Stimulated activated CD4-positive, alpha-beta T cell treated with anti-CD3 and anti-CD28 coated beads, Interleukin-1b, Interleukin-23, amount 100 ng/mL, for 48 hours (primary cell): ENCODE data around the gene THADA.
A peak's percentile ranks its signal among the peaks of the same experiment; 100 is the strongest.

ENCODE experiments used
- DNase-seq: peaks from one replicate; pipeline ENCODE4 v3.0.0-alpha.2; 2020

The THADA gene

GRCh38 chr2:43219383-43220228, 376.2 kb downstream of the THADA start:
- DNase-seq, result peak; percentile 80

GRCh38 chr2:43218702-43219382, 377.0 kb downstream of the THADA start:
- peak; percentile 45 for DNase-seq

GRCh38 chr2:43218155-43218701, 377.6 kb downstream of the THADA start:
- DNase-seq, result no peak

- no peak for DNase-seq
These were observed 378.3 kb downstream of the THADA start for GRCh38 chr2:43217228-43218154.

- no peak for DNase-seq
These were observed 379.2 kb downstream of the THADA start for GRCh38 chr2:43216629-43217028.

GRCh38 chr2:43215673-43216255, 380.1 kb downstream of the THADA start:
- DNase-seq, result no peak

GRCh38 chr2:43214253-43214652, 381.6 kb downstream of the THADA start:
- DNase-seq, result no peak

- no peak for DNase-seq
These were observed 382.9 kb downstream of the THADA start for GRCh38 chr2:43212931-43213330.

GRCh38 chr2:43212216-43212835, 383.5 kb downstream of the THADA start:
- no peak for DNase-seq

GRCh38 chr2:43210467-43211303, 385.2 kb downstream of the THADA start:
- peak; percentile 50 for DNase-seq

- DNase-seq, result no peak
These were observed 385.7 kb downstream of the THADA start for GRCh38 chr2:43210125-43210466.

- no peak for DNase-seq
These were observed 386.6 kb downstream of the THADA start for GRCh38 chr2:43209204-43209717.

GRCh38 chr2:43207553-43208300, 388.1 kb downstream of the THADA start:
- no peak for DNase-seq

- DNase-seq, result no peak
These were observed 389.2 kb downstream of the THADA start for GRCh38 chr2:43206602-43207001.

GRCh38 chr2:43203373-43203772, 392.5 kb downstream of the THADA start:
- DNase-seq, result no peak

GRCh38 chr2:43202289-43202688, 393.5 kb downstream of the THADA start:
- no peak for DNase-seq

GRCh38 chr2:43201497-43201896, 394.3 kb downstream of the THADA start:
- DNase-seq, result no peak

GRCh38 chr2:43201016-43201415, 394.8 kb downstream of the THADA start:
- DNase-seq, result no peak

GRCh38 chr2:43199492-43200488, 396.0 kb downstream of the THADA start:
- no peak for DNase-seq
